Measurements from ENCODE around the gene CDK5RAP3. TPM values are rescaled to one million over a fixed set of nuclear protein-coding genes. Genes with fewer than 3 reads are reported as not detected.

CDK5RAP3 gene
- total and polyA plus RNA-seq, 2 of the 13 experiments (the other 11 are each of a cell fraction or from before 2014, with no cell fraction given) = 128 to 154 TPM

- TF ChIP-seq, protein P1, sequence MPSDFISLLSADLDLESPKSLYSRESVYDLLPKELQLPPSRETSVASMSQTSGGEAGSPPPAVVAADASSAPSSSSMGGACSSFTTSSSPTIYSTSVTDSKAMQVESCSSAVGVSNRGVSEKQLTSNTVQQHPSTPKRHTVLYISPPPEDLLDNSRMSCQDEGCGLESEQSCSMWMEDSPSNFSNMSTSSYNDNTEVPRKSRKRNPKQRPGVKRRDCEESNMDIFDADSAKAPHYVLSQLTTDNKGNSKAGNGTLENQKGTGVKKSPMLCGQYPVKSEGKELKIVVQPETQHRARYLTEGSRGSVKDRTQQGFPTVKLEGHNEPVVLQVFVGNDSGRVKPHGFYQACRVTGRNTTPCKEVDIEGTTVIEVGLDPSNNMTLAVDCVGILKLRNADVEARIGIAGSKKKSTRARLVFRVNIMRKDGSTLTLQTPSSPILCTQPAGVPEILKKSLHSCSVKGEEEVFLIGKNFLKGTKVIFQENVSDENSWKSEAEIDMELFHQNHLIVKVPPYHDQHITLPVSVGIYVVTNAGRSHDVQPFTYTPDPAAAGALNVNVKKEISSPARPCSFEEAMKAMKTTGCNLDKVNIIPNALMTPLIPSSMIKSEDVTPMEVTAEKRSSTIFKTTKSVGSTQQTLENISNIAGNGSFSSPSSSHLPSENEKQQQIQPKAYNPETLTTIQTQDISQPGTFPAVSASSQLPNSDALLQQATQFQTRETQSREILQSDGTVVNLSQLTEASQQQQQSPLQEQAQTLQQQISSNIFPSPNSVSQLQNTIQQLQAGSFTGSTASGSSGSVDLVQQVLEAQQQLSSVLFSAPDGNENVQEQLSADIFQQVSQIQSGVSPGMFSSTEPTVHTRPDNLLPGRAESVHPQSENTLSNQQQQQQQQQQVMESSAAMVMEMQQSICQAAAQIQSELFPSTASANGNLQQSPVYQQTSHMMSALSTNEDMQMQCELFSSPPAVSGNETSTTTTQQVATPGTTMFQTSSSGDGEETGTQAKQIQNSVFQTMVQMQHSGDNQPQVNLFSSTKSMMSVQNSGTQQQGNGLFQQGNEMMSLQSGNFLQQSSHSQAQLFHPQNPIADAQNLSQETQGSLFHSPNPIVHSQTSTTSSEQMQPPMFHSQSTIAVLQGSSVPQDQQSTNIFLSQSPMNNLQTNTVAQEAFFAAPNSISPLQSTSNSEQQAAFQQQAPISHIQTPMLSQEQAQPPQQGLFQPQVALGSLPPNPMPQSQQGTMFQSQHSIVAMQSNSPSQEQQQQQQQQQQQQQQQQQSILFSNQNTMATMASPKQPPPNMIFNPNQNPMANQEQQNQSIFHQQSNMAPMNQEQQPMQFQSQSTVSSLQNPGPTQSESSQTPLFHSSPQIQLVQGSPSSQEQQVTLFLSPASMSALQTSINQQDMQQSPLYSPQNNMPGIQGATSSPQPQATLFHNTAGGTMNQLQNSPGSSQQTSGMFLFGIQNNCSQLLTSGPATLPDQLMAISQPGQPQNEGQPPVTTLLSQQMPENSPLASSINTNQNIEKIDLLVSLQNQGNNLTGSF (CRISPR knock-in tag; IDR thresholded peaks at IDR 0.05) = no peak
- TF ChIP-seq ZNF777 (CRISPR knock-in tag; IDR thresholded peaks at IDR 0.05) (no peak), NCOR1 (IDR thresholded peaks at IDR 0.05; ENCODE audit: borderline replicate concordance, low read length) (peak; percentile 87), ZNF333 (CRISPR knock-in tag; IDR thresholded peaks at IDR 0.05; ENCODE audit: borderline replicate concordance) (no peak), ZNF501 (CRISPR knock-in tag; IDR thresholded peaks at IDR 0.05) (peak; percentile 56; the same call in 1 of the 2 replicates), MZF1 (CRISPR knock-in tag; IDR thresholded peaks at IDR 0.05; ENCODE audit: borderline replicate concordance) (no peak), DBP (CRISPR knock-in tag; IDR thresholded peaks at IDR 0.05; ENCODE audit: not compliant biosample characterization) (no peak), KLF6 (CRISPR knock-in tag; IDR thresholded peaks at IDR 0.05) (0 out of 2 replicates have a peak, but pooled peaks have one; percentile 31), ELF1 (CRISPR knock-in tag; IDR thresholded peaks at IDR 0.05) (peak; percentile 81), ZNF589 (CRISPR knock-in tag; conservative IDR thresholded peaks at IDR 0.05) (no peak), JUNB (CRISPR knock-in tag; IDR thresholded peaks at IDR 0.05; ENCODE audit: borderline replicate concordance) (no peak), ATF5 (CRISPR knock-in tag; IDR thresholded peaks at IDR 0.05; ENCODE audit: low read depth) (no peak), WIZ (CRISPR knock-in tag; IDR thresholded peaks at IDR 0.05) (no peak; the same call in 1 of the 2 replicates), ZMYM3 (CRISPR knock-in tag; IDR thresholded peaks at IDR 0.05) (peak; percentile 75; the same call in 1 of the 2 replicates), ZNF30 (CRISPR knock-in tag; IDR thresholded peaks at IDR 0.05) (no peak), DZIP1 (CRISPR knock-in tag; IDR thresholded peaks at IDR 0.05) (no peak), ZNF225 (CRISPR knock-in tag; IDR thresholded peaks at IDR 0.05) (no peak), DR1 (CRISPR knock-in tag; IDR thresholded peaks at IDR 0.05) (no peak), MIER3 (CRISPR knock-in tag; IDR thresholded peaks at IDR 0.05; ENCODE audit: borderline replicate concordance) (0 out of 2 replicates have a peak, but pooled peaks have one; percentile 40)
Measured at GRCh38 chr17:47952171-47953021, 18.5 kb upstream of the CDK5RAP3 start (continued).
